ENCODE measurements around the gene UGGT2. TPM values are rescaled to one million over a fixed set of nuclear protein-coding genes. Genes with fewer than 3 reads are reported as not detected.

Gene UGGT2
- total RNA-seq, 4 donors from 2014 or later: 7.7 to 35.3 (median 11.1) TPM

DNA sequence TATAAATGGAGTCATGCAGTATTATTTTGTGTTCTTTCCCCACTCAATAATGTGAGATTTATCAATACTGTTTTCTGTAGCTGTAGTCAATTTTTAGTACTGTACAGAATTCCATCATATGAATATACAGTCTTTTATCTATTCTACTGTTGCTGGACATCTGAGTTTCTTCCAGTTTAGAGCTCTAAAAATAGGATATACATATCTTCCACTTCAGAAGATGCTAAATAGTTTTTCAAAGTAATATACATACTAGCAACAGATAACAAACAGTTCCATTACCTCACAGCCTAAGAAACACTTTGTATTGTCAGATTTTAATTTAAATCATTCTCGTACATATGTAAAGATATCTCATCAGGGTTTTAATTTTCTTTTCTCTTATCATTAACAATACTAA, 149.6 kb downstream of the UGGT2 start:
- intact Hi-C loops (cut with DNase I): no loop called here
- TF ChIP-seq POLR2A (IDR thresholded peaks at IDR 0.05): no peak
- TF ChIP-seq CTCF (IDR thresholded peaks at IDR 0.05): no peak
- no peaks in the 10 kb centered on the region for H3K27me3 ChIP-seq
- H3K9me3 ChIP-seq: no peaks in the 10 kb centered on the region
- H3K4me3 ChIP-seq: no peak overlapping the region
- peaks cover 0 to 14% (median 3%) of the 10 kb centered on the region in 3 donors for H3K36me3 ChIP-seq
- H3K27ac ChIP-seq: no peak overlapping the region
- 76 to 96% methylated on average over 1 of the region's 1 CpG for WGBS, 2 donors
- H3K4me1 ChIP-seq: no peaks in the 10 kb centered on the region
- no peak for DNase-seq

- no peak for DNase-seq
- no peaks in the 10 kb centered on the region for H3K27me3 ChIP-seq
- H3K4me3 ChIP-seq: no peak overlapping the region
- H3K9me3 ChIP-seq: no peaks in the 10 kb centered on the region
- no peak for TF ChIP-seq POLR2A (IDR thresholded peaks at IDR 0.05)
- no peak for TF ChIP-seq CTCF (IDR thresholded peaks at IDR 0.05)
- intact Hi-C loops (cut with DNase I): no loop called here
- peaks cover 0 to 11% (median 3%) of the 10 kb centered on the region in 3 donors for H3K36me3 ChIP-seq
- WGBS, 2 donors: 16 to 47% methylated on average over 1 of the region's 1 CpG
- H3K4me1 ChIP-seq: no peaks in the 10 kb centered on the region
- no peak overlapping the region for H3K27ac ChIP-seq
These were observed 150.5 kb downstream of the UGGT2 start for GRCh38 chr13:95902741-95903140.

- no peaks in the 10 kb centered on the region for H3K9me3 ChIP-seq
- no peak overlapping the region for H3K4me3 ChIP-seq
- H3K27me3 ChIP-seq: no peaks in the 10 kb centered on the region
- no peaks in the 10 kb centered on the region for H3K36me3 ChIP-seq
- WGBS, 2 donors: 83 to 100% methylated on average over 1 of the region's 1 CpG
- H3K4me1 ChIP-seq: no peaks in the 10 kb centered on the region
- DNase-seq: no peak
- intact Hi-C loops (cut with DNase I): no loop called here
- TF ChIP-seq CTCF (IDR thresholded peaks at IDR 0.05): no peak
- no peak overlapping the region for H3K27ac ChIP-seq
These were observed 154.9 kb downstream of the UGGT2 start for GRCh38 chr13:95898256-95898655.

DNA sequence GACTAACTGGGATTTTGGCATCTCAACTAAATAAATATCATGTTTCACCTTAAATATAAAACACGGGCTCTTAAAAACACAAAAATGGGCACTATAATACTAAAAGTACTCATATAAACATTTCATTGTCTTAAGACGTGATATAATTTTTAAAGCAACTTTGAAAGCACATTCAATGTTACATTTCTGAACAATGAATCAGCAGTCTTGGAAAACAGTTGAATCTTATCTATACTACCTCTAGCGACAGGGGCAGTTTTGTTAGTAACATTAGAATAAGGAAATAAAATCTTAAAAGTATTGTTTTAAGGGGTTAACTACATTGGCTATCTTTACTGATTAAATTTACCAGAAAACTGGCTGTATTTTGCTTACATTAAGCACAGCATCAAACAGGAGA, 156.9 kb downstream of the UGGT2 start:
- no peak for DNase-seq
- H3K27me3 ChIP-seq: no peaks in the 10 kb centered on the region
- H3K36me3 ChIP-seq: peaks cover 0 to 9% (median 0%) of the 10 kb centered on the region in 3 donors
- 75 to 76% methylated on average over 3 of the region's 3 CpGs for WGBS, 2 donors
- H3K4me3 ChIP-seq: no peak overlapping the region
- no peaks in the 10 kb centered on the region for H3K9me3 ChIP-seq
- no peak for TF ChIP-seq POLR2A (IDR thresholded peaks at IDR 0.05)
- no peak for TF ChIP-seq CTCF (IDR thresholded peaks at IDR 0.05)
- no peak overlapping the region for H3K27ac ChIP-seq
- no peaks in the 10 kb centered on the region for H3K4me1 ChIP-seq
- intact Hi-C loops (cut with DNase I): no loop called here

GRCh38 chr13:95893861-95894260, 159.3 kb downstream of the UGGT2 start:
- Histone ChIP-seq H3K27me3 (no peaks in the 10 kb centered on the region), H3K27ac (no peak overlapping the region), H3K4me3 (no peak overlapping the region), H3K4me1 (no peaks in the 10 kb centered on the region), H3K36me3 (peaks cover 0 to 23% (median 0%) of the 10 kb centered on the region in 3 donors), H3K9me3 (no peaks in the 10 kb centered on the region)
- TF ChIP-seq POLR2A (IDR thresholded peaks at IDR 0.05) (no peak), CTCF (IDR thresholded peaks at IDR 0.05) (no peak)
- 84 to 92% methylated on average over 5 of the region's 5 CpGs for WGBS, 2 donors
- DNase-seq: no peak
- intact Hi-C loops (cut with DNase I): no loop called here

All from esophagus squamous epithelium (tissue), 5 donors.